HG03139 (cell line): ENCODE results near the gene CDCA4.
"Not testable (repeated sequence)": the region's sequence is repeated elsewhere in the genome, so short reads cannot be mapped to it uniquely, and the experiment has no call there.

ENCODE experiments used
- ATAC-seq: cut with Tn5 transposase; IDR thresholded peaks from one replicate; pipeline ENCODE4 v1.9.1; 2021; ENCODE audit not compliant: unreplicated experiment

Gene CDCA4

GRCh38 chr14:105058521-105059034, 37.7 kb upstream of the CDCA4 start:
- no peak for ATAC-seq

DNA sequence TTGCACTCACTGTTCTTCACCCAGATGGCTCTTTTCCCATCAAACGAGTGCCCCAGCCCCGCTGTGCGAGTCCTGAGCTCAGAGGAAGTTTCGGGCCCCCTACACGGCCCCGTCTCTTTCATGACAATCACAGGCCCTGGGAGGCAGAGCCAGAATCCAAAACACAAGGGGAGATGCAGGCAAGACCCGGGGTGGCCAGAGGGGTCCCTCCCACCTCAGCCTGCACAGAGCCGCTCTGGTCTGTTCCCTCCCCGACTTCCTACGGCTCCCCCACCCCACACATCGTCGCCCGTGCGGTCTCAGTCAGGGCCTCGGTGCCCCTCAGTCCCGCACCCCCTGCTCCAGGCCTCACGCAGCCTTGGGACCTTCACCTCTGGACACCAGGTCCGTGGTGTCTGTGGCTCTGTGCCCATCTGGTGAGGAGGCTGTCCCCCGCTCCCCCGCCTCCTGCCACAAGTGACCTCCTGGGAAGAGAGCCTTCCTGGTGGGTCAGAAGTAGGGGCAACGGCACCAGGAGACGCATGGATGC, 35.5 kb upstream of the CDCA4 start:
- no peak for ATAC-seq

GRCh38 chr14:105055736-105056302, 34.9 kb upstream of the CDCA4 start:
- no peak for ATAC-seq

DNA sequence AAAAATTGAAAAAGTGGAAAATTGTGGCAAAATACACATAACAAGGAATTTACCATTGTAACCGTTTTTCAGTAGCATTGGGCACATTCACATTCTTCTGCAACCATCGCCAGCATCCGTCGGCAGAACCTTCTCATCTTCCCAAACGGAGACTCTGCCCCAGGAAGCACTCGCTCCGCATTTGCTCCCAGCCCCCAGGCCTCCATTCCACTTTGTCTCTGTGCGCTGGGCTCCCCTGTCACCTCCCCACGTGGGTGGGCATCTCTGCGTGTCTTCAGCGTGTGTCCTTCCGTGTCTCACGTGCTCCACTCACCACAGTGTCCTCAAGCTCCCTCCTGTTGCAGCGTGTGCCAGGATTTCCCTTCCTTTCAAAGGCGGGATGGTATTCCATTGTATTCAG, 34.5 kb upstream of the CDCA4 start:
- ATAC-seq, result no peak

DNA sequence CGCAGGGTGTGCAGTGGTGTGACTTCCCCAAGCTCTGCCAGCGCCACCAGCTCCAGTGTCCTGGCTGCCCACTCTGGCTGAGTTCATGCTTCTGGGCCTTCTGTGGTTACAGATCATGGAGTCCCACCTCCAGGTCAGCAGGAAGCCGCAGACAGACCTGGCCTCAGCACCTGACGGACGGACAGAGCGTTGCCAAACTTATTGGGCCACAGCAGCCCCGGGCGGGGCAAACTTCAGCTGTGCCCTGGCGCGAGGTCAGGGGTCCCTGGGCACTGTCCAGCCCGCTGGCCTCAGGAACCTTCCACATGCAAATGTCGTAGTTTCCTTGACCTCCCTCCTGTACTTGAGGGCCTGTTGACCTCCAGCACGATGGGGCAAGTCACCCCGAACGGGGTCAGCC, 33.1 kb upstream of the CDCA4 start:
- ATAC-seq, result no peak

DNA sequence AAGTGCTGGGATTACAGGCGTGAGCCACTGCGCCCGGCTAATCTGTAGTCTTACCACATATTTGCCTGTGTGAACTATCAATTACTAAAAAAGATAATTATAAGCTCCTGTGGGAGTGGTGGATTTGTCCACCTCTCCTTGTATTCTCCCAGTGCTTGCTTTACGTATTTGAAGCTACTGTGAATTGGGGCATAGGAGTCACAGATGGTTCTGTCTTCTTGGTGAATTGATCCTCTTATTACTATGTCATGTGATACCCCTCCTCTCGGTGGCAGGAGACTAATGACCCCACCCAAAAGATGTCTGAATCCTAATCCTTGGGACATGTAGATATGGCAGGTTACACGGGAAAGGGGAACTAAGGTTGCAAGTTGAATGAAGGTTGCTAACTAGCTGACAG, 32.5 kb upstream of the CDCA4 start:
- ATAC-seq, result no peak

GRCh38 chr14:105052110-105052458, 31.2 kb upstream of the CDCA4 start:
- no peak for ATAC-seq

- ATAC-seq, result no peak
Observed at GRCh38 chr14:105051182-105052109, 30.6 kb upstream of the CDCA4 start.

GRCh38 chr14:105050551-105050897, 29.6 kb upstream of the CDCA4 start:
- ATAC-seq, result no peak

GRCh38 chr14:105049753-105050550, 29.1 kb upstream of the CDCA4 start:
- no peak for ATAC-seq

GRCh38 chr14:105047283-105048016, 26.6 kb upstream of the CDCA4 start:
- no peak for ATAC-seq

GRCh38 chr14:105046891-105047282, 26.0 kb upstream of the CDCA4 start:
- ATAC-seq, result no peak

- peak; percentile 61 for ATAC-seq
Observed at GRCh38 chr14:105045710-105046326, 24.9 kb upstream of the CDCA4 start.

DNA sequence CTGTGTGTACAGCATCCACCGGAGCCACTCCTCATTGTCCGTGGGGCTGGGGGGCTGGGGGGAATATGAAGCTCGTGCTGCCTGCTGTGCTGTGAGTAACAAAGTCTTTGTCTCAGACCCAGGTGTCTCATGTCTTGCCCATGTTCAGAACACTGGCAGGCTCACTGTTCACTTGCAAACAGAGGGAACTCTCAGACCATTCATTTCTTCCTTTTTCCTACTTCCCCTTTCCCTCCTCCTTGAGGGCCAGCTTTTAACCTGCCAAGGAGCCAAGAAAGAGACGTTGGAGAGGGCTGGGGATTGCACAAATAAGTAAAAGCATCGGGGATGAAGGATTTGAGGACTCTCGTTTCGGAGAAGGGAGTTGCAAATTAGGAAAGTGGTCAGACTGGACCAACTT, 22.8 kb upstream of the CDCA4 start:
- ATAC-seq, result no peak

GRCh38 chr14:105042813-105043212, 21.9 kb upstream of the CDCA4 start:
- ATAC-seq, result no peak

GRCh38 chr14:105041841-105042765, 21.2 kb upstream of the CDCA4 start:
- no peak for ATAC-seq

- no peak for ATAC-seq
Observed at GRCh38 chr14:105039458-105040205, 18.7 kb upstream of the CDCA4 start.

DNA sequence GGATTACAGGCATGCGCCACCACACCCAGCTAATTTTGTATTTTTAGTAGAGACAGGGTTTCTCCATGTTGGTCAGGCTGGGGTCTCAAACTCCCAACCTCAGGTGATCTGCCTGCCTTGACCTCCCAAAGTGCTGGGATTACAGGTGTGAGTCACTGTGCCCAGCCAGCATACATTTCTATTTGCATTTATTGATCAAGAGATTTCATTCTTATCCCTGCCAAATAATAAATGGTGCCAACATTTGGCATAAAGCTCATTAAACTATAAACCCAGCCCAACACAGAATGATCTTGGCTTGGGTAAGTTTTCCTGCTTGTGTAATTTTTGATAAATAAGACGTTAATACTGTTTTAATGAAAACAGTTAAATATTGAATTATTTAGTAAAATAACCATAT, 14.7 kb upstream of the CDCA4 start:
- not testable (repeated sequence) for ATAC-seq
